ENCODE data around the gene UFSP2. TPM values are rescaled to one million over a fixed set of nuclear protein-coding genes. Genes with fewer than 3 reads are reported as not detected.

UFSP2 gene
- total RNA-seq, 1 donor from 2014 or later: 22.1 TPM

DNA sequence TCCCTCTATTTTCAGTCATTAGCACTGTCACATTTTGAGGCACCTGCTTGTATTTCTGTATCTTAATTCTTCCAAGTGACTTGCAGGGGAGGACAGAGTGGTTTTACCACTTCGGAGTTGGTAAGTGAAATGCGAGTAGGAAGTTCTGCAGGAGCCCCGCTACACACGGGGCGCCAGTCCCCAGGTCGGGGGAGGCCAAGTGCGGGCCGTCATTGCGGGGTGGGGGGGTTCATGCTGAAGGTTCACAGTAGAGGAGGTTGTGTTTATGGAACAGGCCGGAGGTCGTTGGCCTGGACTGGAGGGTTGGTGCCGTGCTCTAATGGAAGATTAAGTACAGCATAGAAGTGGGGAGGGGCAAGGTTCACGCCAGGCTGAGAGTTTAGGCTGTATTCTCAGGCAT, 74.1 kb downstream of the UFSP2 start:
- Mint-ChIP-seq H3K27ac (no peak overlapping the region), H3K4me3 (no peak overlapping the region), H3K27me3 (no peaks in the 10 kb centered on the region), H3K36me3 (peaks cover 25% of the 10 kb centered on the region), H3K4me1 (ENCODE audit: unreplicated experiment) (peaks cover 7% of the 10 kb centered on the region), H3K9me3 (no peaks in the 10 kb centered on the region)
- TF ChIP-seq, protein P1, sequence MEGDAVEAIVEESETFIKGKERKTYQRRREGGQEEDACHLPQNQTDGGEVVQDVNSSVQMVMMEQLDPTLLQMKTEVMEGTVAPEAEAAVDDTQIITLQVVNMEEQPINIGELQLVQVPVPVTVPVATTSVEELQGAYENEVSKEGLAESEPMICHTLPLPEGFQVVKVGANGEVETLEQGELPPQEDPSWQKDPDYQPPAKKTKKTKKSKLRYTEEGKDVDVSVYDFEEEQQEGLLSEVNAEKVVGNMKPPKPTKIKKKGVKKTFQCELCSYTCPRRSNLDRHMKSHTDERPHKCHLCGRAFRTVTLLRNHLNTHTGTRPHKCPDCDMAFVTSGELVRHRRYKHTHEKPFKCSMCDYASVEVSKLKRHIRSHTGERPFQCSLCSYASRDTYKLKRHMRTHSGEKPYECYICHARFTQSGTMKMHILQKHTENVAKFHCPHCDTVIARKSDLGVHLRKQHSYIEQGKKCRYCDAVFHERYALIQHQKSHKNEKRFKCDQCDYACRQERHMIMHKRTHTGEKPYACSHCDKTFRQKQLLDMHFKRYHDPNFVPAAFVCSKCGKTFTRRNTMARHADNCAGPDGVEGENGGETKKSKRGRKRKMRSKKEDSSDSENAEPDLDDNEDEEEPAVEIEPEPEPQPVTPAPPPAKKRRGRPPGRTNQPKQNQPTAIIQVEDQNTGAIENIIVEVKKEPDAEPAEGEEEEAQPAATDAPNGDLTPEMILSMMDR (conservative IDR thresholded peaks at IDR 0.05): no peak
- DNase-seq (ENCODE audit: extremely low spot score, unreplicated experiment): no peak

Other genes starting within 250 kb of the UFSP2 start
- gene CFAP97, start 222.0 kb downstream of the UFSP2 start, total RNA-seq (ENCODE audit: low replicate concordance): 13.8 and 21.6 TPM in 2 replicates
- 9.4 and 11.2 TPM in 2 replicates for gene SNX25, start 216.4 kb downstream of the UFSP2 start, total RNA-seq (ENCODE audit: low replicate concordance)
- gene LRP2BP, start 30.0 kb downstream of the UFSP2 start, total RNA-seq (ENCODE audit: low replicate concordance): 0.74 and 1.0 TPM in 2 replicates
- gene ANKRD37, start 29.1 kb downstream of the UFSP2 start, total RNA-seq (ENCODE audit: low replicate concordance): 3.6 and 5.8 TPM in 2 replicates
- 0.21 and 0.94 TPM in 2 replicates for gene CCDC110, start 45.8 kb upstream of the UFSP2 start, total RNA-seq (ENCODE audit: low replicate concordance)
- gene PDLIM3, start 109.5 kb upstream of the UFSP2 start, total RNA-seq (ENCODE audit: low replicate concordance): 0.93 and 6.7 TPM in 2 replicates

All from type B pancreatic cell (in vitro differentiated cells).